ENCODE data around the gene TSPAN14.
A peak's percentile ranks its signal among the peaks of the same experiment; 100 is the strongest.

TSPAN14 gene

GRCh38 chr10:80425901-80426300 lies 28.2 kb upstream of the TSPAN14 start:
- DNase-seq: no peak

- no peak for DNase-seq
Measured at GRCh38 chr10:80427541-80427940, 26.6 kb upstream of the TSPAN14 start.

- DNase-seq: no peak
Measured at GRCh38 chr10:80429521-80429973, 24.6 kb upstream of the TSPAN14 start.

GRCh38 chr10:80433134-80433533 lies 21.0 kb upstream of the TSPAN14 start:
- DNase-seq: no peak

- DNase-seq: no peak
Measured at GRCh38 chr10:80436446-80437098, 17.5 kb upstream of the TSPAN14 start.

- no peak for DNase-seq
Measured at GRCh38 chr10:80437227-80437626, 16.9 kb upstream of the TSPAN14 start.

- no peak for DNase-seq
Measured at GRCh38 chr10:80441831-80442230, 12.3 kb upstream of the TSPAN14 start.

GRCh38 chr10:80442879-80443278 lies 11.2 kb upstream of the TSPAN14 start:
- DNase-seq: no peak

GRCh38 chr10:80443531-80443974 lies 10.6 kb upstream of the TSPAN14 start:
- DNase-seq: no peak

- DNase-seq: no peak
Measured at GRCh38 chr10:80444124-80444523, 10.0 kb upstream of the TSPAN14 start.

GRCh38 chr10:80444646-80445319 lies 9.3 kb upstream of the TSPAN14 start:
- peak; percentile 65 for DNase-seq

- no peak for DNase-seq
Measured at GRCh38 chr10:80447436-80448190, 6.5 kb upstream of the TSPAN14 start.

GRCh38 chr10:80448209-80448942 lies 5.7 kb upstream of the TSPAN14 start:
- no peak for DNase-seq

GRCh38 chr10:80449520-80449919 lies 4.6 kb upstream of the TSPAN14 start:
- no peak for DNase-seq

- DNase-seq: no peak
Measured at GRCh38 chr10:80451132-80451531, 3.0 kb upstream of the TSPAN14 start.

- no peak for DNase-seq
Measured at GRCh38 chr10:80452069-80452468, 2.0 kb upstream of the TSPAN14 start.

- no peak for DNase-seq
Measured at GRCh38 chr10:80452640-80453039, 1.5 kb upstream of the TSPAN14 start.

GRCh38 chr10:80453056-80453841 lies 861 bp upstream of the TSPAN14 start:
- DNase-seq: no peak

GRCh38 chr10:80454513-80455460 lies 677 bp downstream of the TSPAN14 start:
- peak; percentile 33 for DNase-seq

- DNase-seq: no peak
Measured at GRCh38 chr10:80455461-80456349, 1.6 kb downstream of the TSPAN14 start.

Measured in activated naive CD4-positive, alpha-beta T cell treated with anti-CD3 and anti-CD28 coated beads, Interleukin-2, amount 50 U/mL, for 16 hours (primary cell).